ENCODE data around the gene COMMD1. TPM values are rescaled to one million over a fixed set of nuclear protein-coding genes. Genes with fewer than 3 reads are reported as not detected.

Gene COMMD1
- total and polyA plus RNA-seq, 2 experiments from 2014 or later, result 54.9 to 83.7 TPM

DNA sequence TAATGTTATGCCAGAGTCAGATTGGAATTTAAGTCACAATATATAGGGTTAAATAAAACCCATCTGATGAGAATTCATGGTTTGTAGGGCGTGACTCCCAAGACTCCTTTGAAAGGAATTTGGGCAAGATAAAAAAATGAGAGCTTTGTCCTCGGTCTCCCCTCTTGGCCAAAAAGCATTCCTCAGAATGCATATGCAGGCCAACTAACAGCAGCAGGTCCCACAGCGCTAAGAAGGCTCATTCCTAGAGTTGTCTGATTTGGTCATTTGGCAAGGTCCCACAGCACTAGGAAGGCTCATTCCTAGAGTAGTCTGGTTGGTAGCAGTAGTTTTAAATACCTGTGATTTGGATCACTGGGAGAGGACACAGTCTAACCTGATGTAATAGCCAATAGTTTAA lies 184.2 kb downstream of the COMMD1 start (continued):
- TF ChIP-seq ZNF462 (CRISPR knock-in tag; IDR thresholded peaks at IDR 0.05), result no peak
- TF ChIP-seq ZNF331 (CRISPR knock-in tag; IDR thresholded peaks at IDR 0.05; ENCODE audit: low read depth), result no peak
- TF ChIP-seq EZH2 (IDR thresholded peaks at IDR 0.05; ENCODE audit: low read depth, unreplicated experiment), result no peak

DNA sequence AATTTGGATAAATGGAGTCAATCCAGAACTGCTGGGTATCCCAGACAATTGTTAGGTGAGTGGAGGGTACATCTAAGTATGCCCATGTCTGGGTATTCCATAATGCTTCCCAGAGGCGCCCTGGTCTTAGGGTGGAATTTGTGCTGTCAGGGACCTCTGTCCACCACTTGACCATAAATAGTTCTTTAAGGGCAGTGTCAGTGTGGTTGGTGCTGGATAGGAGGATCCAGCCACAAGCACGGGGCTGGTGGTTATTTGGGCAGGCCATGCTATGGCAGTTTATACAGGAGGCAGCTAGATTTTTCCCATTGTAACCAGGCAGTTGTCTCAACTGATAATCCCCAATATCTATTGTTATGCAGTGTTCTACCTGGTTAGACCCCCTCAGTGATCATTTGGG lies 186.0 kb downstream of the COMMD1 start:
- H3K4me3 ChIP-seq, result no peak overlapping the region
- peaks cover 34% of the 10 kb centered on the region for H3K4me1 Mint-ChIP-seq
- no peaks in the 10 kb centered on the region for H3K27me3 Mint-ChIP-seq (ENCODE audit: insufficient read depth, low read depth, poor library complexity)
- no peaks in the 10 kb centered on the region for H3F3A ChIP-seq (replicated peaks; ENCODE audit: low read depth)
- DNase-seq (ENCODE audit: low spot score) (no peak), ATAC-seq (no peak; the same call in 2 of the 3 replicates)
- H3K4me3 Mint-ChIP-seq, result no peak overlapping the region
- no peak overlapping the region for H3K27ac Mint-ChIP-seq
- no peak overlapping the region for H3K4me2 ChIP-seq
- no peaks in the 10 kb centered on the region for H4K20me1 ChIP-seq (replicated peaks; ENCODE audit: insufficient read depth)
- H2AFZ ChIP-seq, result no peak overlapping the region
- peaks cover 38% of the 10 kb centered on the region for H3K4me1 ChIP-seq (ENCODE audit: insufficient read depth)
- no peaks in the 10 kb centered on the region for H3K79me2 ChIP-seq (replicated peaks; ENCODE audit: insufficient read depth)
- H3K9me3 Mint-ChIP-seq, result no peaks in the 10 kb centered on the region
- H3K27me3 ChIP-seq (ENCODE audit: insufficient read depth), result no peaks in the 10 kb centered on the region
- H3K36me3 ChIP-seq (ENCODE audit: insufficient read depth), result no peaks in the 10 kb centered on the region
- H3K27ac ChIP-seq (ENCODE audit: low read depth), result no peak overlapping the region
- no peaks in the 10 kb centered on the region for H3K9me2 ChIP-seq (ENCODE audit: insufficient read depth)
- H3K36me3 Mint-ChIP-seq (ENCODE audit: low read depth), result no peaks in the 10 kb centered on the region
- TF ChIP-seq ETS1 (IDR thresholded peaks at IDR 0.05) (no peak), ZNF331 (CRISPR knock-in tag; IDR thresholded peaks at IDR 0.05; ENCODE audit: low read depth) (no peak), EZH2 (IDR thresholded peaks at IDR 0.05; ENCODE audit: low read depth, unreplicated experiment) (no peak), REST (IDR thresholded peaks at IDR 0.05; ENCODE audit: unreplicated experiment) (no peak), EZH2phosphoT487 (IDR thresholded peaks at IDR 0.05; ENCODE audit: unreplicated experiment) (no peak)

Data from GM23338 (cell line).